Activated CD4-positive, alpha-beta T cell treated with anti-CD3 and anti-CD28 coated beads, Interleukin-2, amount 50 U/mL, for 16 hours (primary cell): Measurements from ENCODE around the gene FAM117A.
"Not testable (repeated sequence)": the region's sequence is repeated elsewhere in the genome, so short reads cannot be mapped to it uniquely, and the experiment has no call there.

Experiments used
- DNase-seq: peaks from one replicate; pipeline ENCODE4 v3.0.0-alpha.2; 2020

The FAM117A gene

DNA sequence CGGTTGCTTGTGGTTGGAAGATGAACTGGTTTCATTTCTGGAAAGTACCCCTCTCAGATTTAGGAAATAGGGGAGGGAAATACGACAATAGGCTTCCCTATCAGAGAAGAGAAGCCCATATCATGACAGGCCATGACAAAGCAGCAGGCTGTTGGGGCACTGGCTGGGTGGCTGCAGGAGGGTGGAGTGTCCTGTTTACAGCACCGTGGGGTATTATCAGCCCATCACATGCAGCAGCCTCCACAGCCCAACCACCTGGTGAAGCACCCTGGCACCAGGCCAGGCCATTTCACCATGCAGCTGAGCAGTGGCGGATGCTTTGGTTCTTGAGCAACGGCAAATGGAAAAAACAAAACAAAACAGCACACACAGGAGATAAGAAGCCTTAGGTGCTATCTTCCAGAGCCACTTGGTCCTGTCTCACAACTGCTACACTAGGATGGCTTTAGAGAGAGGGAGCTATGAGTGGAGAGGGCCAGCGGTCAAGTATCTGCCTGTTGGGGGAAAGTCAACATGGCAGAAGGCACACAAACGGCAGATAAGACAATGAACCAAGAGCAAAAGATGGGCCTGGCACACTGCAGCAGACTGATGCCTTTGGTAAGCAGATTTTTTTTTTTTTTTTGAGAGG lies 24.2 kb downstream of the FAM117A start:
- peak; percentile 88 for DNase-seq

DNA sequence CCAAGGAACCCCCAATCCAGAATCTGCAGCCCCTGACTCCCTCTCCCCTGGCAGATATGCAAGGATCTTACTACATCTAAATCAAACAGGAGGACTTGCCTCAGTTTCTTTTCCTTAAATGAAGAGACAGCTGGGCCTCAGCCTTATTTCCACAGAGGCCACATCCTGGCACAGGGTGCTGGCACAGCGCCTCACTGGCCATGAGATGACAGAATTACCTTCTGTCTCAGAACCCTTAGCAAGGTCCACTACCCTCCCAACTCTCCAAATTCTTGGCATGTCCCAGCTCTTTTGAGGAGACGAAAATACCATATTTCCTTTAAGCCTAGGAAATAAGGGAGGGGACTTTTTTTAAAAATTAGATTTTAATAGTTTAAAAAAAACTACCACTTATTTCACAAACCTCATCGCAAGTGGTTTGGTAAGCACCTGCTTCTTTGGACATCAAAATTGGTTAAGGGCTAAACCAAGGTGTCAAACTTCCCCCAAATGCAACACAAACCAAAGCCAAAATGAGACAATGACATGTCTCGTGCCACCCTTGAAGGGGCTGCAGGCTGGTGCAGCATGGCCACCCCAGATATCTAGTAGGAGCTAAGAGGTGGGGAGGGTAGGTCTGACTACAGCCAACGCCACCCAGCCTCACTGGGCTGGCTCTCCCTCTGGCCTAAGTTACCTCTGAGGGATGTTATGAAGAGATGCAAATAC lies 25.3 kb downstream of the FAM117A start:
- DNase-seq, result no peak

DNA sequence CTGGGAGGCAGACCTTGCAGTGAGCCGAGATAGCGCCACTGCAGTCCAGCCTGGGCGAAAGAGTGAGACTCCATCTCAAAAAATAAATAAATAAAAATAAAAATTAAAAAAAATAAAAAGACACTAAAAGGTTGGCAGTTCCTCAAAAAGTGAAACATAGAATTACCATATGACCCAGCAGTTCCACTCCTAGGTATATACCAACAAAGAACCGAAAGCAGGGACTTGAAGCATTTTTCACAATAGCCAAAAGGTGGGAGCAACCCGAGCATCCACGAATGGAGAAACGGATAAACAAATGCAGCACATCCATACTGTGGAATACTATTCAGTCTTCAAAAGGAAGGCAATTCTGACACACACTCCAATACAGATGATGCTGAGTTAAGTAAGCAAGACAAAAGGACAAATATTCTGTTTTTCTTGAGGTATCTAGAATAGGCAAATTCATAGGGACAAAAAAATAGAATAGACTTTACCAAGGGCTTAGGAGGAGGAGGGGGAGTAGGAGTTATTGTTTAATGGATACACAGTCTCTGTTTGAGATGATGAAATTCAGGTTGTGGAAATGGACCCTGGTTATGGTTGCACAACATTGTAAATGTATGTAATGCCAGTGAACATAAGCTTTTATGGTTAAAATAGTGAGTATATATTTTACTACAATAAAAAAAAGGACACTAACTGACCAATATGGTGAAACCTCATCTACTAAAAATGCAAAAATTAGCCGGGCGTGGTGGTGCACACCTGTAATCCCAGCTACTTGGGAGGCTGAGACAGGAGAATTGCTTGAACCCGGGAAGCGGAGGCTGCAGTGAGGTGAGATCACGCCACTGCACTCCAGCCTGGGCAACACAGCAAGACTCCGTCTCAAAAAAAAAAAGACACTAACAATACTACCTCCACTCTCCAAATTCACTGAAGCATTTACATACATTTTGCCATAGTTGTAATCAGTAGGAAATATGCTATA lies 29.1 kb downstream of the FAM117A start:
- no peak for DNase-seq

DNA sequence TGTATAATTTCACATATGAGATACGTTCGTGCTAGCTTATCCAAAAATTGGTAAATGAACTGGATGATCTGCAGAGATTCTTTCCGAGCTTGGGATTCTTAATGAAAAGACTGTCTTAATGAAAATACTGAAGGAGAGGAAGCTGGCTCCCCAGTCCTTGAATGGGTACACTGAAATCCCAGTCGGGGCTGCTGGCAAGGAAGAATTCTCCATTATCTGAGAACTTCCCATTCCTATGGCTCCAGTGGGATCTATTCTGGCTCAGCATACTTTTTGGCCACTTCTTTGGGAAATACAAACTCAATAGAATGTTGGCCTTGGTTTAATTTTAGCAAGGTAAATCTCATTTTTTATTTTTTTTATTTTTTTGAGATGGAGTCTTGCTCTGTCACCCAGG lies 32.5 kb downstream of the FAM117A start:
- no peak for DNase-seq

- DNase-seq, result no peak
These were observed 33.0 kb downstream of the FAM117A start for GRCh38 chr17:49730785-49731434.

DNA sequence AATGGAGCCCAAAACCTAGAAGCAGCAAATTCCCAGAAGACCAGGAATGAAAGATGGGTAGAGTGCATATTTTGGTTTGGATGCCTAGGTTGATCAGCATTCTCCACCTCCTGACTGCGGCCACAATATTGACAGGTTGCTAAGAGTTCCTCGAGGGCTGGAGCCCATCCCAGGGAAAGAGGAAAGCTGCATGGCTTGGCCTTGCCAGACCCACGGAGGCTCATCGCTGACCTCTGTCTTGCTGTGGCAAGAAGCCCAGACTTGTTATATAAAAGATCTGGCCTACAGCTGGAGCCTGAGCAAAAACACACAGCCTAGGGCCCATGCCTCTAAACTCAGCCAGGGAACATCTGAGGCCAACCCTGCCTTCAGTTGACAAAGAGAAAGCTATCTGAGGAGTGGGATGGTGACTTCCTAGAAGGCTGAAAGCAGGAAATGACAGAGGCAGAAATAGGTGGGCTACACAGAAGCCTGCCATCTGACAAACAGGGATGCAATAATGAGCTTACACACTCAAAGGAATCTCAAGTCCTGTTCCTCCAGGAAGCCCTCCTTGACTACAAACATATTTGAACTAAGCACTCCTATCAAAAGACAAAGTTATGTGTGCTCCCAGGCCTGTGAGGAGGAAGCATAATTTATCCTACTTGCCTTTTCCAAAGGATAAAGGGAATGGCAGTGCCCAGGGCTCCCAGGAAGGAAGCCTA lies 33.7 kb downstream of the FAM117A start:
- DNase-seq, result no peak

DNA sequence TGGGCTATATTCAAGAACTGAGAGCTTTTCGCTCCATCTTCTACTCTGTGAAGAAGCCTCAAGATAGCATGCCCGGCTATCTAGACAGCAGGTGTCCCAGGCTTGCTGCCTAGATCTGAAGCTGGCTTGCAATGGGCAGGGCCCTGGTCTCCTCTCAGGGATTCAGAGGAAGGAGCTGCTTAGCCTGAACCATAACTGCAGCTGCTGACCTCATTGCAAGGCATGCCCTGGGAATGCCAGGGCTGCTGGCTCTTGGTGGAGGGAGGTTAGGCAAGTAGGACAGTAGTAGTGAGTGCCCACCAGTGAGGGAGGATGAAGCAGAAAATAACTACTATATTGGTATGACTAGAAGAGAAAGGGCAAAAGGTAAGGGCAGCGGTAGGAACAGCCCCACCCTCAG lies 34.9 kb downstream of the FAM117A start:
- DNase-seq, result no peak

GRCh38 chr17:49728425-49728824 lies 35.5 kb downstream of the FAM117A start:
- DNase-seq, result no peak

GRCh38 chr17:49727380-49727779 lies 36.6 kb downstream of the FAM117A start:
- no peak for DNase-seq

DNA sequence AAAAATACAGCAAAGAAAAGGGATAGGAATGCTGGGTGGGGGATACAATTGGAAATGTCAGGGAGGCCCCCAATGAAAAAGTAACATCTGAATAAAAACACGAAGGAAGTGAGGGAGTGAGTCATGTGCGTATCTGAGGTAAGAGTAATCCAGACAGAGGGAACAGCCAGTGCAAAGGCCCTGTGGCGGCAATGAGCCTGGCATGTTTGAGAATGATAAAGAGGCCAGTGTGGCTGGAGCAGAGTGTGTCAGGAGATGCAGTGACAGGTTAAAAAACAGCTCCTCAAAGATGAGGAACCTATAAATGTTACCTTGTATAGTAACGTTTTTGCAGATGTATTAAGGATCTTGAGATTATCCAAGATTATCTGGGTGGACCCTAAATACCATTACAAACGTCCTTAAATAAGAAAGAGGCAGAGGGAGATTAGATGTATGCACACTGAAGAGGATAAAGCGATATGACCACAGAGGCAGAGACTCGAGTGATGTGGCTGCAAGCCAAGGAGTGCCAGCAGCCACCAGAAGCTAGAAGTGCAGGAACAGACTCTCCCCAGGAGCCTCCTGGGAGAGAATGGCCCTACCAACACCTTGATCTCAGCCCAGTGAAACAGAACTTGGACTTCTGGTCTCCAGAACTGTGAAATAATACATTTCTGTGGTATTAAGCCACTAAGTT lies 38.3 kb downstream of the FAM117A start:
- DNase-seq, result no peak

DNA sequence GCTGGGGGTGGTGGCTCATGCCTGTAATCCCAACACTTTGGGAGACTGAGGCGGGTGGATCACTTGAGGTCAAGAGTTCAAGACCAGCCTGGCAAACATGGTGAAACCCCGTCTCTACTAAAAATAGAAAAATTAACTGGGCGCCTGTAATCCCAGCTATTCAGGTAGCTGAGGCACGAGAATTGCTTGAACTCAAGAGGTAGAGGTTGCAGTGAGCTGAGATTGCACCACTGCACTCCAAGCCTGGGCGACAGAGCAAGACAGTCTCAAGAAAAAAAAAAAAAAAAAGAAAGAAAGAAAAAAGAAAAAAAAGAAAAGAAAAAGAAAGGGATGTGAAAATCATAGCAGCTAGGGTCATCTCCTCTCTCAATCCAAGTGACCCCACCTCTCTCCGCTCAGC lies 39.4 kb downstream of the FAM117A start:
- DNase-seq, result not testable (repeated sequence)

DNA sequence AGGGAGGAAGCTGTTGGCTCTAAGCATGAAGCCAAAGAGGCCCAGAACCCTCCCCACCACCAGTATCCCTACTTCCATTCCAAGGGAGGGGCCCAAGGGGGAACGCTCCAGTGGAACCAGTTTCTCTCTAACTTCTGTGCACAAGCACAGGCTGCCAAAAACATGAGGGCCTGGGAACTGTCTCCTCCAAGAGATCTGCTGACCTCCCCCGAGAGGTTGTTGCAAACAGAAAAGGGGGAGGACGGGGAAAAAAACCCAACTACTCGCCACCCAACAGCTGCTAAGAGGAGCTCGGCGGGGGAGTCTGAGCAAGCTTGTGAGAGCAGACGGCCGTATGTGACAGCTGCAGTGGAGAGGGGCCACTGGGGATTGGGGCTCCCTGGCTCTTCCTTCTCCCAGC lies 40.5 kb downstream of the FAM117A start:
- DNase-seq, result no peak

GRCh38 chr17:49722066-49722465 lies 41.9 kb downstream of the FAM117A start:
- no peak for DNase-seq

GRCh38 chr17:49717371-49717861 lies 46.5 kb downstream of the FAM117A start:
- DNase-seq, result peak; percentile 78

- DNase-seq, result peak; percentile 43
These were observed 47.1 kb downstream of the FAM117A start for GRCh38 chr17:49716668-49717364.

GRCh38 chr17:49715717-49716279 lies 48.1 kb downstream of the FAM117A start:
- peak; percentile 68 for DNase-seq

- peak; percentile 82 for DNase-seq
These were observed 48.7 kb downstream of the FAM117A start for GRCh38 chr17:49715216-49715615.

GRCh38 chr17:49708515-49709183 lies 55.3 kb downstream of the FAM117A start:
- DNase-seq, result no peak

GRCh38 chr17:49707608-49708514 lies 56.1 kb downstream of the FAM117A start, which contains the start of gene SLC35B1:
Gene SLC35B1 (minus strand): TSS chr17:49707964. CDS start chr17:49707833, 131 bp downstream.
- peak; percentile 99 for DNase-seq
